Fibroblast of mammary gland (primary cell): Measurements from ENCODE around the gene NSFL1C.

Experiments used
- DNase-seq: peaks from one replicate; pipeline ENCODE4 v3.0.0-alpha.2; 2010; ENCODE audit warnings: low read depth
- H3K4me3 ChIP-seq: 2 replicates; pipeline ENCODE4 v1.5.1; 2011; ENCODE audit warnings: low read depth, mild to moderate bottlenecking, low read length, moderate library complexity; ENCODE audit not compliant: control insufficient read depth
- TF ChIP-seq, protein P1 (sequence below): conservative IDR thresholded peaks from 2 replicates; pipeline ENCODE4 v1.5.1; 2011; ENCODE audit warnings: low read depth, low read length, inconsistent platforms; ENCODE audit not compliant: control insufficient read depth, insufficient read depth

NSFL1C gene

DNA sequence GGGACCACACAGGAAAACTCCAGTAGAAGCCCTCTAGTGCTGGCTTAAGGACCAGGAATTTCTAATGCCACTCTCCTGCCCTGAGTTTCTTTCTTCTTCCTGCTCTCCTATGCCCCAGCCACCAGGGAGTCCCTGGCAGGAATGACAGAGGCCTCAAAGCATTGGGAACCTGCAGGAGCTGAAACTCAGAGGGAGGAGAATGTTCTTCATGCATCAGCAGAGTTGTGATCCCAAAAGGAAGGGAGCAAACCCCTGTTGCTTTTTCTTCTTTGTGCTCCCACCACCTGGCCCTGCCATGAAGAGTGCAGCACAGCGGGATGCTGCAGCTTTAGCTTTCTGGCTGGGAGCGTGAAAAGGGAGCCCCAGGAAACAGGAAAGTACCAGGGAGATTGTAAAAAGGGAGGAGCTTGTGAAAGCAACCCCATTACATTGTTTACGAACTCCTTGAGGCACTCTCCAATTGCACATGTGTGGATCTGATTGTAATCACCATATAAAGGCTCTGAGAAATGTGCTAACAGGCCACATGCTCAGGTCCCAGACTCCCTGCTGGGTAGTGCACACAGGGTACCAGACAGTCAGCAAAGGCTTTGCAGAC lies 39.1 kb downstream of the NSFL1C start:
- no peak overlapping the region for H3K4me3 ChIP-seq
- DNase-seq = no peak
- TF ChIP-seq, protein P1, sequence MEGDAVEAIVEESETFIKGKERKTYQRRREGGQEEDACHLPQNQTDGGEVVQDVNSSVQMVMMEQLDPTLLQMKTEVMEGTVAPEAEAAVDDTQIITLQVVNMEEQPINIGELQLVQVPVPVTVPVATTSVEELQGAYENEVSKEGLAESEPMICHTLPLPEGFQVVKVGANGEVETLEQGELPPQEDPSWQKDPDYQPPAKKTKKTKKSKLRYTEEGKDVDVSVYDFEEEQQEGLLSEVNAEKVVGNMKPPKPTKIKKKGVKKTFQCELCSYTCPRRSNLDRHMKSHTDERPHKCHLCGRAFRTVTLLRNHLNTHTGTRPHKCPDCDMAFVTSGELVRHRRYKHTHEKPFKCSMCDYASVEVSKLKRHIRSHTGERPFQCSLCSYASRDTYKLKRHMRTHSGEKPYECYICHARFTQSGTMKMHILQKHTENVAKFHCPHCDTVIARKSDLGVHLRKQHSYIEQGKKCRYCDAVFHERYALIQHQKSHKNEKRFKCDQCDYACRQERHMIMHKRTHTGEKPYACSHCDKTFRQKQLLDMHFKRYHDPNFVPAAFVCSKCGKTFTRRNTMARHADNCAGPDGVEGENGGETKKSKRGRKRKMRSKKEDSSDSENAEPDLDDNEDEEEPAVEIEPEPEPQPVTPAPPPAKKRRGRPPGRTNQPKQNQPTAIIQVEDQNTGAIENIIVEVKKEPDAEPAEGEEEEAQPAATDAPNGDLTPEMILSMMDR = no peak

DNA sequence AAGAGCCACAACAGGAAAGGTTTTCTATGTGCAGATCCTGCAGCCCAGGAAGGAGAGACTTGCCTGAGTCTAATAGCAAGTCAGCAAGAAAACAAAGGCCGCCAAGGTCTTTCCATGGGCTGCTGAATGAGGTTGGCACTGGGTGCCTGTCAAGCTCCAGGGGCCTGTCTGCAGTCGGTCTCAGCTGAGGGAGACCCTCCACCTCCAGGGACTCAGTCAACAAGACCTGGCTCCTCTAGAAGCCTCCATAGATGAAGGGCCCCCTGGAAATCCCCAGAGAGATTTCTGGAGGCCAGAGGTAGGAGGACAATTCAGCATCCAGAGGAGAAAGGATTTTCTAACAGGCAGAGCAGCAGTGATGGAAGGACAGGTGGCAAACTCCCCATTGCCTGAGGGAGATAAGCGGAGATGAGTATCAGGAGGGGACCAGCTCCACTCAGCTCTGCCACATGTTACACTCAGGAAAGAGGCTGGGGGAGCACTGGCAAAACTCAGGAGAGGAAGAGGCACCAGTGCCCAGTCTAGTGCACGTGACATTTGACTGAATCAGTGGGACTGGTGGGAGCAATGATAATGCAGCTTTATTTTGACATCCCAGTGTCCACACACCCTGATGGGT lies 40.3 kb downstream of the NSFL1C start:
- TF ChIP-seq, protein P1 = no peak
- no peak overlapping the region for H3K4me3 ChIP-seq
- DNase-seq = no peak

DNA sequence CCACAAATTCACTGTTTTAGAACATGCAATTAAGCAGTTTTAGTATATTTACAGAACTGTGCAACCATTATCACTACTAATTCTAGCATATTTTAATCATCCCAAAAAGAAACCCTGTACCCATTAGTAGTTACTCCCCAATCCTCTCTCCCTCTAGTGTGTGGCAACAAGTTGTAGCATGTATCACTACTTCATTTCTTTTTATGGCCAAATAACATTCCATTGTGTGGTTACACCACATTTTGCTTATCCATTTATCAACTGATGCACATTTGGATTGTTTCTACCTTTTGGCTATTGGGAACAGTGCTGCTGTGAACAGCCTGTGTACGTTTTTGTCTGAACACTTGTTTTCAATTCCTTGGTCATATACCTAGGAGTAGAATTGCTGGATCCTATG lies 42.3 kb downstream of the NSFL1C start:
- DNase-seq = peak; percentile 24
- TF ChIP-seq, protein P1 = no peak
- no peak overlapping the region for H3K4me3 ChIP-seq

DNA sequence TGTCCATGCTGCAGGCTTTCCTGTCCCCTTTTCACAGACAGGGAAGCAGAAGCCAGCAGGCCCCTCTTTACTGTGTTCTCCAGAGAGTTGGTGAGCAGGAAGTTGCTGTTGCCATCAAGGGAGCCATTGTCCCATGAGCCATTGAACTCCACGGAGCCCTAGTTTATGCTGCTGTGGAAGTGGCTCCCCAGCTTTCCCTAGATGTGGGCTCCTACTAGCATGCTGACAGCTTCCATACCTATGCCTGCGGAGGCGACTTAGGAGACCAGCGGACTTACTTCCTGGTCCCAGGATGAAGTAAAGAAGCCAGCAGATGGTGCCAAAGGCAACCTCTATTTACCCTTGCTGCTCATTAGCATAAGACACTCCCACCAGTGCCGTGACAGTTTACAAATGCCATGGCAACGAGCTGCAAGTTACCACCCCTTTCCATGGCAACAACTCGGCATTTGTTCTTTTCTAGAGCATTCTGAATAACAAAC lies 43.0 kb downstream of the NSFL1C start:
- peak; percentile 76 for DNase-seq
- no peak overlapping the region for H3K4me3 ChIP-seq
- TF ChIP-seq, protein P1 = no peak

DNA sequence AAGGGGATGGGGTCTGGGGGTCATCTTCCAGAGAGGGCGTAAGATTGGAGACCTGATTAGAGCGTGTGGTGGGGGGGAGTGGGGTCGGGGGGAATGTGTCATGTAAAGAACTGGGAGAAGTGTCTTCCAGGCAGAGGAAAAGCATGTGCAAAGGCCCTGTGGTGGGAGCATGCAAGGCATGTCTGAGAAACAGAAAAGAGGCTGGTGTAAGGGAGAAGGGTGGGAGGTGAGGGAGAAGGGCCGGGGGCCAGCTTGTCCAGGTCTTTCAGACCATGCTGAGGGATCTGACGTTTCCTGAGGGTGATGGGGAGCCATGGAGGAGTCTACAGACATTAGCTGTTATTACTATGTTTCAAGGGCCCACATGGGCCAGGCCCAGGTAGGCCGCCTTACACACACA lies 43.4 kb downstream of the NSFL1C start:
- no peak overlapping the region for H3K4me3 ChIP-seq
- no peak for DNase-seq
- TF ChIP-seq, protein P1 = no peak

DNA sequence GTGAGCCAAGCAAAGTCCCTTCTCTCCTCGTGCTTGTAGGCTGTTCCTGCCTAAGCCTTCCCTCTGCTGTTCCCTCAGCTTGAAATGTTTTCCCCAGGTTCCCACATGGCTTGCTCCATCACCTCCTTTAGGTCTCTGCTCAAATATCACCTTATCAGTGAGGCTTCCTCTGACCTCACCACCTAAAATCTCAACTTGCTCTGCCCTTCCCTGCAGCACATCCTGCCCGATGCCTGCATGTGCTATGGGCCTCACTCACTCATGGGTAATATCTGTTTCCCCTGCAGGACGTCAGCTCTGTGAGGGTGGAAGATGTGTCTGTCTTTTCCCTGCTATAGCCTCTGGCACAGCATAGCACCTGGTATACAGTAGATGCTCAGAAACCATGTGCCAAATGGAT lies 43.9 kb downstream of the NSFL1C start:
- TF ChIP-seq, protein P1 = no peak
- no peak overlapping the region for H3K4me3 ChIP-seq
- DNase-seq = no peak
